OCI-LY1 (cell line): ENCODE results near the gene MYCL.

Experiments used
- H2AFZ ChIP-seq: fragments of 200-600 bp; sonication (generic), shearing (Covaris generic); 2 replicates; pipeline ENCODE4 v1.6.0; 2014; ENCODE audit warnings: antibody characterized with exemption, mild to moderate bottlenecking, low read length
- H3F3A ChIP-seq: fragments of 200-600 bp; sonication (generic), shearing (Covaris generic); 2 replicates; pipeline ENCODE4 v1.6.0; 2014; ENCODE audit warnings: mild to moderate bottlenecking, antibody characterized with exemption, low read length, moderate library complexity; ENCODE audit not compliant: insufficient read depth
- H3K27ac ChIP-seq: fragments of 200-600 bp; sonication (generic); 2 replicates; pipeline ENCODE4 v1.5.1; 2014; ENCODE audit warnings: low read length, mixed run types, mild to moderate bottlenecking, low read depth; ENCODE audit not compliant: poor library complexity, severe bottlenecking
- H3K27me3 ChIP-seq: fragments of 200-600 bp; sonication (generic); 2 replicates; pipeline ENCODE4 v1.6.0; 2014; ENCODE audit warnings: antibody characterized with exemption, mild to moderate bottlenecking, low read length, moderate library complexity; ENCODE audit not compliant: insufficient read depth
- H3K36me3 ChIP-seq: fragments of 200-600 bp; sonication (generic); 2 replicates; pipeline ENCODE4 v1.6.1; 2014; ENCODE audit warnings: mild to moderate bottlenecking, antibody characterized with exemption, low read length, moderate library complexity, mixed read lengths; ENCODE audit not compliant: insufficient read depth
- H3K4me1 ChIP-seq: fragments of 200-600 bp; sonication (generic); 2 replicates; pipeline ENCODE4 v1.5.1; 2014; ENCODE audit warnings: mild to moderate bottlenecking, low read length, moderate library complexity; ENCODE audit not compliant: insufficient read depth, severe bottlenecking
- H3K4me2 ChIP-seq: fragments of 200-600 bp; sonication (generic), shearing (Covaris generic); 2 replicates; pipeline ENCODE4 v1.6.1; 2014; ENCODE audit warnings: low read length
- H3K4me3 ChIP-seq: fragments of 200-600 bp; sonication (generic); 2 replicates; pipeline ENCODE4 v1.5.1; 2014; ENCODE audit warnings: low read length, low read depth, mild to moderate bottlenecking, mixed read lengths; ENCODE audit not compliant: poor library complexity, severe bottlenecking
- H3K79me2 ChIP-seq: fragments of 200-600 bp; shearing (Covaris generic); 2 replicates; pipeline ENCODE4 v1.6.1; 2016; ENCODE audit warnings: mixed run types, low read length, mixed read lengths; ENCODE audit not compliant: insufficient read depth
- H3K9ac ChIP-seq: fragments of 200-600 bp; sonication (generic), shearing (Covaris generic); 2 replicates; pipeline ENCODE4 v1.6.1; 2014; ENCODE audit warnings: mild to moderate bottlenecking, low read length, mixed read lengths
- H3K9me2 ChIP-seq: fragments of 200-600 bp; sonication (generic), shearing (Covaris generic); 2 replicates; pipeline ENCODE4 v1.6.1; 2014; ENCODE audit warnings: low read depth, mild to moderate bottlenecking, low read length, mixed read lengths
- H3K9me3 ChIP-seq: fragments of 200-600 bp; shearing (Covaris generic); 2 replicates; pipeline ENCODE4 v1.6.1; 2014; ENCODE audit warnings: low read length, mixed read lengths
- H4K20me1 ChIP-seq: fragments of 200-600 bp; sonication (generic), shearing (Covaris generic); 2 replicates; pipeline ENCODE4 v1.6.0; 2016; ENCODE audit warnings: mild to moderate bottlenecking, low read length; ENCODE audit not compliant: insufficient read depth
- EZH2 ChIP-seq: fragments of 200-600 bp; sonication (generic), shearing (Covaris generic); IDR thresholded peaks from 2 replicates; pipeline ENCODE4 v1.8.0; 2017; ENCODE audit warnings: borderline replicate concordance, mixed run types, mild to moderate bottlenecking, antibody characterized with exemption, low read length, moderate library complexity, mixed read lengths
- TF ChIP-seq, protein P1 (sequence below): fragments of 200-600 bp; sonication (generic), shearing (Covaris generic); IDR thresholded peaks from 2 replicates; pipeline ENCODE4 v1.5.1; 2017; ENCODE audit warnings: mild to moderate bottlenecking, antibody characterized with exemption, low read length, moderate library complexity, mixed read lengths

MYCL gene

DNA sequence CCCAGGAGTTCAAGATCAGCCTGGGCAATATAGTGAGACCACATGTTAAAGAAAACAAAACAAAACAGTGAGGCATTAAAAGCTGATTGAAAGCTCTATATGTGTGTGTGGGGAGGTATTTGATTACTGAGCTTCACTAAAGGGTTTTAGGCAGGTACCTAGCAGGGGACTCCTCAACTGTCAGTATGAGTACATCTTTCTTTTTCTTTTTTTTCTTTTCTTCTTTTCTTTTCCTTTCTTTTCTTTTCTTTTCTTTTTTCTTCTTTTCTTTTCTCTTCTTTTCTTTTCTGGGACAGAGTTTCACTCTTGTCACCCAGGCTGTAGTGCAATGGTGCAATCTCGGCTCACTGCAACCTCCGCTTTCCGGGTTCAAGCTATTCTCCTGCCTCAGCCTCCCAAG, 8.5 kb upstream of the MYCL start:
- Histone ChIP-seq H3K36me3 (no peaks in the 10 kb centered on the region; the same call in 1 of the 2 replicates), H3K9me3 (0 out of 2 replicates have a peak, but pooled peaks cover 2% of the 10 kb centered on the region)
- TF ChIP-seq EZH2 = no peak
- TF ChIP-seq, protein P1, sequence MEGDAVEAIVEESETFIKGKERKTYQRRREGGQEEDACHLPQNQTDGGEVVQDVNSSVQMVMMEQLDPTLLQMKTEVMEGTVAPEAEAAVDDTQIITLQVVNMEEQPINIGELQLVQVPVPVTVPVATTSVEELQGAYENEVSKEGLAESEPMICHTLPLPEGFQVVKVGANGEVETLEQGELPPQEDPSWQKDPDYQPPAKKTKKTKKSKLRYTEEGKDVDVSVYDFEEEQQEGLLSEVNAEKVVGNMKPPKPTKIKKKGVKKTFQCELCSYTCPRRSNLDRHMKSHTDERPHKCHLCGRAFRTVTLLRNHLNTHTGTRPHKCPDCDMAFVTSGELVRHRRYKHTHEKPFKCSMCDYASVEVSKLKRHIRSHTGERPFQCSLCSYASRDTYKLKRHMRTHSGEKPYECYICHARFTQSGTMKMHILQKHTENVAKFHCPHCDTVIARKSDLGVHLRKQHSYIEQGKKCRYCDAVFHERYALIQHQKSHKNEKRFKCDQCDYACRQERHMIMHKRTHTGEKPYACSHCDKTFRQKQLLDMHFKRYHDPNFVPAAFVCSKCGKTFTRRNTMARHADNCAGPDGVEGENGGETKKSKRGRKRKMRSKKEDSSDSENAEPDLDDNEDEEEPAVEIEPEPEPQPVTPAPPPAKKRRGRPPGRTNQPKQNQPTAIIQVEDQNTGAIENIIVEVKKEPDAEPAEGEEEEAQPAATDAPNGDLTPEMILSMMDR = no peak

DNA sequence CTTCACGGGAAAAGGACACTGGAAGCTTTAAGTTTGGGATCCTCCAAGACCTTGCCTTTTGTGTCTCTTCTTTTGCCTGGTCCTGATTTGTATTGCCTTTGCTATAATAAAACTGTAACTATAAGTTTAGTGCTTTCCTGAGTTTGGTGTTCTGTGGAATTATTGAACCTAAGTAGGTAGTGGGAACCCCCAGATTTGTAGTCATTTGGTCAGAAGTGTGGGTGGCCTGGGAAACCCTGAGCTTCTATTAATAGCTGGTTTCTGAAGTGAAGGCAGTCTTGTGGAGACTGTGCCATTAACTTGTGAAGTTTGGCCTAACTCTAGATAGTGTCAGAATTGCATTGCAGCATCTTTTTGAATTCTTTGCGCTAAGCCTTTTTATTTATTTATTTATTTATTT, 6.8 kb upstream of the MYCL start:
- no peaks in the 10 kb centered on the region for H3K9me2 ChIP-seq
- H3K9me3 ChIP-seq = 0 out of 2 replicates have a peak, but pooled peaks cover 2% of the 10 kb centered on the region
- no peak overlapping the region for H3K27ac ChIP-seq
- H3K79me2 ChIP-seq = no peaks in the 10 kb centered on the region
- no peaks in the 10 kb centered on the region for H3K27me3 ChIP-seq
- H2AFZ ChIP-seq = no peak overlapping the region
- H3K4me1 ChIP-seq = no peaks in the 10 kb centered on the region
- H3K9ac ChIP-seq = no peak overlapping the region
- H4K20me1 ChIP-seq = no peaks in the 10 kb centered on the region
- TF ChIP-seq EZH2 = no peak
- TF ChIP-seq, protein P1 = no peak
- H3K36me3 ChIP-seq = no peaks in the 10 kb centered on the region; the same call in 1 of the 2 replicates
- no peak overlapping the region for H3K4me2 ChIP-seq
- H3K4me3 ChIP-seq = no peak overlapping the region
- no peaks in the 10 kb centered on the region for H3F3A ChIP-seq

More for the DNA sequence above, 8.5 kb upstream of the MYCL start:
- no peaks in the 10 kb centered on the region for H4K20me1 ChIP-seq
- H3K79me2 ChIP-seq = no peaks in the 10 kb centered on the region
- no peaks in the 10 kb centered on the region for H3F3A ChIP-seq
- no peak overlapping the region for H3K4me2 ChIP-seq
- no peak overlapping the region for H3K9ac ChIP-seq
- no peaks in the 10 kb centered on the region for H3K27me3 ChIP-seq
- H3K4me1 ChIP-seq = no peaks in the 10 kb centered on the region
- H3K27ac ChIP-seq = no peak overlapping the region
- H3K9me2 ChIP-seq = no peaks in the 10 kb centered on the region
- no peak overlapping the region for H3K4me3 ChIP-seq
- no peak overlapping the region for H2AFZ ChIP-seq

DNA sequence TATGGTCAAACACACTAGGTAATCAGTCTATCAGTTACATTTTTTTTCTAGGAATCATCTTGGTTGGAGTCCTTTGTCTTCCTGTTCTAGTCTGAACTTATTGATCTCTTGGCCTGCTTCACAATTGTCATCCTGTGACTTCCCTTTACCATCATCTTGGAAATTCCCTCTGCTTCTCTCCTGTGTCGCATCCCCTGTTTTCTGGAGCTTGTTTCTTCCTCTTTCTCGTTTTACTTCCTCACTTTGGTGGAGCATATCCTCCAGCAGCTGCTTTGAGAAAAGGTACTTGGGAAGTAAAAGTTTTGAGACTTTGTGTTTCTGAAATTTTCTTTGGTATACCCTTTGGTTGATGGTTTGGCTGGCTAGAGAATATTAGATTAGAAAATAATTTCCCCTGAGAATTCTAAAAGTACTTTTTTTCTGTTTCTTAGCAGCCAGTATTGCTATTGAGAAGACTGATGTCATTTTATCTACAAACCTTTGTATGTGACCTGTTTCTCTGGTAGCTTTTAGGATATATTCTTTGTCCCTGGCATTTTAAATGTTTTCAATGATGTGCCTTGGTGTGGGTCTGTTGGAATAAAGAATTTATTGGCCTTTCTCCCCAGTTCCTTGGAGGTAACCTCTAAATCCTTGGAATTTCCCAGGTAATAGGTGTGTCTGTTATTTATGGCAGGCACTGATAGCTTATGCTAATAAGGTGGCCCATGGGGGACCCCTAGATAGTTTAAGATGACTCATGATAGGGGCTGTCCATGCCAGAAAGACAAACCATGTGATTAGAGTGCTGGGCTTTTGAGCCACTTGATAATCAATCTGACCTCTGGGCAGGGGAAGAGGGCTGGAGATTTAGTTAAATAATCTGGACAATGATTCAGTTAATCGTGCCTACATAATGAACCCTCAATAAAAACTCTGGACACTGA, 6.1 kb upstream of the MYCL start:
- 0 out of 2 replicates have a peak, but pooled peaks cover 2% of the 10 kb centered on the region for H3K9me3 ChIP-seq
- H3K9me2 ChIP-seq = no peaks in the 10 kb centered on the region
- no peak overlapping the region for H3K4me3 ChIP-seq
- no peak for TF ChIP-seq EZH2
- TF ChIP-seq, protein P1 = no peak
- no peaks in the 10 kb centered on the region for H4K20me1 ChIP-seq
- H2AFZ ChIP-seq = no peak overlapping the region
- no peak overlapping the region for H3K4me2 ChIP-seq
- H3K27me3 ChIP-seq = no peaks in the 10 kb centered on the region
- no peak overlapping the region for H3K9ac ChIP-seq
- no peaks in the 10 kb centered on the region for H3K79me2 ChIP-seq
- no peak overlapping the region for H3K27ac ChIP-seq
- no peaks in the 10 kb centered on the region for H3K4me1 ChIP-seq
- H3K36me3 ChIP-seq = no peaks in the 10 kb centered on the region; the same call in 1 of the 2 replicates
- H3F3A ChIP-seq = no peaks in the 10 kb centered on the region
